Measurements from ENCODE around the gene FGF8.

The FGF8 gene

DNA sequence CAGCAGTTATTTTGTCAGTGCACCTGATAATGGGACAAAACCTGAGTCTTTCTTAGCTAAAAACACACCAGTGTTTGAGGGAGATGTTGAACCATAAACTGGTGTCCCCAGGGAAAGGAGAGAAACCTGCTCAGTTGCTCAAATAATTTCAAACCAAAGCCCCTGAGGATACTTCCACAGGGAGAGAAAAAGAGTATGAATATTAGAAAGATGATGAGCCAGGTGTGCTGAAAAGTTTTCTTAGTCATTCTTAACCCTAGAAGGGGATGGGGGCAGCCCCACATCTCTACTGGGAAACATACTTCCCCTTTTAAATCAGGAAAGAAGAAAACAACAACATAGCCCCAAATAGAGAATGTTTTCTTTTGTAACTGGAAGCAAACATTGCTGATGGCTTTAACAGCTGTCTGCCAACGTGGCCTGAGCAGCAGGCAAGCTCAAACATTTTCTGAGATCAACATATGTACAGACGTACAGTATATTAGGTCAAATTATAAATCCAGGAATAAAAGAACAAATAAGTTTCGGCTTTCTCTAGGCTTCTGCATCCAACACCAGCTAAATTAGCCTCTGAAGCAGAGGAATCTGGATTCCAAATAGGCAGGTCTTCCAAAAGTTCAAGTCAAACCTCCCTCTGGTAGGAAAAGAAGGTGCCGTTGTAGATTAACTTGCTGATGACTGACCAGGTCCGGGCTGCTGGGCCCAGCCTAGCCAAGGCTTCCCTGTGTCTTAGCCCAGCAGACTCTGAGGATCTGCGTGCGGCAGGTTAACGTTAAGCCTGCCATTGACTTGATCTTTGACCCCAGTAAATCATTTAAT lies 50.4 kb downstream of the FGF8 start:
- no peak for DNase-seq

GRCh38 chr10:101724446-101724845 lies 51.5 kb downstream of the FGF8 start:
- no peak for DNase-seq

DNA sequence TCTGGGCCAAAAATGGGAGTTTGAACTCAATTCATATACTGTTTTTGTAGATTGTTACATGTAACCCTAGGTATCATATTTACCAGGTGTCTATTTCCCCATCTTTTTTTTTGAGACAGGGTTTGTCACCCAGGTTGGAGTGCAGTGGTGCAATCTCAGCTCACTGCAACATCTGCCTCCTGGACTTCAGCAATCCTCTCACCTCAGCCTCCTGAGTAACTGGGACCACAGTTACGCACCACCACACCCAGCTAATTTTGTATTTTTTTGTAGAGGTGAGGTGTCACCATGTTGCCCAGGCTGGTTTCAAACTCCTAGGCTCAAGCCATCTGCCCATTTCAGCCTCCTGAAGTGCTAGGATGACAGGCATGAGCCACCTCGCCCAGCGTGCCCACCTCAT lies 52.7 kb downstream of the FGF8 start:
- DNase-seq = no peak

GRCh38 chr10:101721806-101722205 lies 54.1 kb downstream of the FGF8 start:
- no peak for DNase-seq

GRCh38 chr10:101720606-101721230 lies 55.2 kb downstream of the FGF8 start:
- DNase-seq = no peak

All from effector CD8-positive, alpha-beta T cell (primary cell).